G401 (cell line): Measurements from ENCODE around the gene MMAA. TPM values are rescaled to one million over a fixed set of nuclear protein-coding genes. Genes with fewer than 3 reads are reported as not detected.
"Not testable (repeated sequence)": the region's sequence is repeated elsewhere in the genome, so short reads cannot be mapped to it uniquely, and the experiment has no call there.

Source experiments
- DNase-seq: peaks from one replicate; pipeline ENCODE4 v3.0.0-alpha.2; 2015; ENCODE audit warnings: low spot score
- in situ Hi-C: cut with HindIII; loops from 2 replicates; pipeline ENCODE4 v1.10.0; 2016; ENCODE audit warnings: low sequenced_read_pairs, mixed read lengths
- total RNA-seq: library from RNA; depleted of rRNA; stranded (reverse); fragments of >200 nt; shearing (Covaris generic); gene quantifications from 2 replicates; pipeline ENCODE4 v1.2.3, GENCODE V29; 2014

Gene MMAA
- total RNA-seq, 1 experiment from 2014 or later = 0.95 TPM

DNA sequence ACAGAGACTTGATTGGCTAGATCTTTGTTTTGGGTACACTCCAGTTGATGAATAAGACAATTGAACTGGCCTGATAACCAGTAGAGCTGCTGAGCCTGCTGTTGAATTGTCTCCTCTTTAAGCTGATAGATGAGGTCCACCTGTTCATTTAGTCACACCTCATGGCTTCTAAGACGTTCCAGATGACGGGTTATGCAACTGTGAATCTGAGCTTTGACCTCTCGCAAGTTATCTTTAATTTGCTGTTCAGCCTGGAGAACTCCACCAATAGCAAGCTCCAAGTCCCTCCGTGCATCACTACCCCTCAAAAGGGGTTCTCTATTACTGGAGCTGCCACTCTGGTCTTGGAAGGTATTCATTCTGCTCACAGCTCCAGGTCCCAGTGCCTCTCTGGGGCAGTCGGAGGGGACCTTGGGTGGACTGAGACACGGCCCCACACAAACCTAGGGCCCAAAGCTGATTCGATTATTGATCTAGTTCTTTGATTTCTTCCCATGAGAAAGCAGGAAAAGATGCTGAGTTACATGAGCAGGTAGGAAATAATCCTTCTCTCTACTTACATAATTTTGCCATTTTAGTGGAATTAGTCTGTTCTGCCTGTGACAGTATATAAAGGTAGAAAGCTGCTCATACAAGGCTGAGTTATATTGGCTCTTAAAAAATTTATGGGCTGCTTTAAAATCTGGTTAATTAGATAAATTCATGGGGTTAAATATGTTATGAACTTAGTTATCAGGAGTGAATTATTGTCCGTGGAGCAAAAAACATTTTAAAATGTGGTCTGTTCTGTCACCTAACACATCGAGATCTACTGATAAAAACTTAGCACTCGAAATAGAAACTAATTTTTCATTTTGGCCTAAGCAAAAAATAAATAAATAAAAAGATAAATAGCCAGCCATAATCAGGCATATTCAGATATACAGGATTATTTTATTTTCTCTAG is 6.8 kb downstream of the MMAA start:
- in situ Hi-C loops = no loop called here
- DNase-seq = no peak

- in situ Hi-C loops = no loop called here
Observed at GRCh38 chr4:145626623-145626982, 7.4 kb downstream of the MMAA start.

GRCh38 chr4:145635117-145635516 is 15.9 kb downstream of the MMAA start:
- in situ Hi-C loops = no loop called here
- DNase-seq = no peak

More at GRCh38 chr4:145626623-145626982, 7.4 kb downstream of the MMAA start:
- DNase-seq = no peak

DNA sequence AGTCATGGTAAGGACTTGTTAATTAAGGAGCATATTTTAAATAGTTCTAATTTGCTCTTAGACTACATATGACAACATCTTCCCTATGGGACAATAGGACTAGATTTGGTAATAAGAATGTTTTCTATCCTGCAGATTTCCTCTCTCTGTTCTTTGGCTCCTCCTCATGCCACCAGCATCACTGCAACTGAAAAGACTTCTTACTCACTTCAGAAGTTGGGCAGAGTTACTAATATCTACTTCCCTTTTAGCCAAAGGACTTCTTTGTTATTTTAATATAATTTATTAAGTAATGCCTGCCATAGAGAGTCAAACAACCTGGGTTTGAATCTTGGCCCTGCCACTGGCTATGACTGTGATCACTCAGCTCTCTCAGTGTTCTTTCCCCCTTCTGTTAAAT is 16.4 kb downstream of the MMAA start:
- DNase-seq = no peak
- in situ Hi-C loops = no loop called here

GRCh38 chr4:145639186-145639698 is 20.1 kb downstream of the MMAA start:
- in situ Hi-C loops = no loop called here
- DNase-seq = no peak

DNA sequence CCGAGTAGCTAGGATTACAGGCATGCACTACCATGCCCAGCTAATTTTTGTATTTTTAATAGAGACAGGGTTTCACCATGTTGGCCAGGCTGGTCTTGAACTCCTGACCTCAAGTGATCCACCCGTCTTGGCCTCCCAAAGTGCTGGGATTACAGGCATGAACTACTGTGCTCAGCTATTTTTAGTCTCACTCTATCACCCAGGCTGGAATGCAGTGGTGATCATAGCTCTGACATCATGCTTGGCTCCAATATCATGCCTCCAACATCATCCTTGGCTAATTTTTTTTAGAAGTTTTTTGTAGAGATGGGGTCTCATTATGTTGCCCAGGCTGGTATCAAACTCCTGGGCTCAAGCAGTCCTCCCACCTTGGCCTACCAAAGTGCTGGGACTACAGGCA is 21.1 kb downstream of the MMAA start:
- DNase-seq, in situ Hi-C loops: not testable (repeated sequence)

GRCh38 chr4:145643295-145643694 is 24.1 kb downstream of the MMAA start:
- DNase-seq = no peak
- in situ Hi-C loops = no loop called here

DNA sequence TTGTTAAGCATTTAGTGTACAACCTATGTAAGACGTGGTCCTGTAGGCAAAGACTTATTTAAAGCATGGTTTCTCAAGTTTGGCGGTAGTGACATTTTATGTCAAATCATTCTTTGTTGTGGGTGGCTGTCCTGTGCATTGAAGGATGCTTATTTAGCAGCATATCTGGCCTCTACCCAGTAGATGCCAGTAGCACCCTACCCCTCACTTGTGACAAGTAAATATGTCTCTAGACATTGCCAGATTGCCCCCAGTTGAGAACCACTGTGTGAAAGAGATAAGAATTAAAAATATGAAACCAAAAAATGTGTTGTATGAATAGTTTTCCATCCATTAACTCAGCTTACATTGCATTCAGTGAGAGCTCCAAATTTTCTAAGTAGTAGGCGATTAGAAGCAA is 25.5 kb downstream of the MMAA start:
- in situ Hi-C loops = no loop called here
- DNase-seq = peak; percentile 18

DNA sequence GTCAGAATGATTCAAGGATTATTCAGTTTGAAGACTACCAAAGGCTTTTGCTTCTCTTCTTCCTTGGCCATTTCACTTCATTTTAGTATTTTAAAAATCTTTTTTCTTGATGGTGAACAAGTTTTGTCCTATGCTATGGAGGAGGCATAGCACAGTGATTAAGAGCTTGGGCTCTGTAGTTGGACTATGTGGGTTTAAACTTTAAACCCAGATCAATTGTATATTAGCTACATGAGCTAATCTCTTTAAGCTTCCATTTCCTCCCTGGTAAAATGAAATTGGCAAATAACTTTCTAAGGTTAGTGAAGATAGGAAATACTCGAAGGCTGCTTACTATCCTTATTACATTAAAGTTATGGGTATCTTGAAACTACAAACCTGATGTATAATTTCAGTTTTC is 37.0 kb downstream of the MMAA start:
- in situ Hi-C loops = no loop called here
- no peak for DNase-seq

- in situ Hi-C loops = no loop called here
- DNase-seq = no peak
Observed at GRCh38 chr4:145660064-145660463, 40.9 kb downstream of the MMAA start.

DNA sequence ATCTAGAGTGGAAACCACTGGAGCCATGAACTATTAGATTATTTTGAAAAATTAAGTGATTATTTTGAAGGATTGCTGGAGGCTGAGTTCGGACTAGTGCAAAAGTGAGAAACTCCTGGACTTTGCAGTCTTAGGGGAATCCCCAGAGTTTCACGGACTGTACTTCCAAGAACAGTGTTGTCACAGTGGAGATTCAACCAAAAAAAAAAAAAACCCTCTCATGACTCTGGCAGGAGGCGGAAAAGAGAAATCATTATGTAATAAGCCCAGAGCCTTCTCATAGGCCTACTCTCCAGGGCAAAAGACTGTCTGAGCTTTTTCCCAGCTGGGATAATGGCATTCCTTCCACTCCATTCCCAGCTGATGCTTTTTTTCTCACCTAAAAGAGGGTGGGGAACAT is 44.0 kb downstream of the MMAA start:
- no peak for DNase-seq
- in situ Hi-C loops = no loop called here

GRCh38 chr4:145665773-145666172 is 46.6 kb downstream of the MMAA start:
- in situ Hi-C loops = no loop called here
- DNase-seq = no peak

DNA sequence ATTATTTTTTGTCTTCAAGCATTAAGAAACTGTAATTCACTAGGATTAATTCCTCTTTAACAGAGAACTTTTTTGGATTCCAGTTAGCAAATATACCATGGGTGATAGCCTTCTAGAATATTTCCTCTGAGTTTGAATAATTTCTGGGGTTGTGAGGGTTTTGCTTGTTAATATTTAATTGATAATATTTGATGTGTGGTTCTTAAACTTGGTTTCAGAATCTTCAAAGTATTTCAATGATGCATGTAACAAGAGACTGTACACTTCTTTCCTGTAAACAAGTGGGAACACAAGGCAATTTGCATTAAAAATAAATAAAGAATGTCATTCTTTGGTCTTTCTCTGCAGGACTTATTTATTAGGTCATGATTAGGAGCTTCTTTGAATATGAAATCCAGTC is 51.2 kb downstream of the MMAA start:
- no peak for DNase-seq
- in situ Hi-C loops = no loop called here

GRCh38 chr4:145679520-145679919 is 60.3 kb downstream of the MMAA start:
- DNase-seq = no peak

GRCh38 chr4:145679991-145680455 is 60.8 kb downstream of the MMAA start, which contains the start of gene C4orf51:
Gene C4orf51, plus strand, starts transcription at chr4:145680146. Its CDS starts 58 bp downstream, at chr4:145680204.
- in situ Hi-C loops = no loop called here
- no peak for DNase-seq

More at GRCh38 chr4:145679520-145679919, 60.3 kb downstream of the MMAA start:
- in situ Hi-C loops = no loop called here

GRCh38 chr4:145680902-145681301 is 61.7 kb downstream of the MMAA start:
- no peak for DNase-seq
- in situ Hi-C loops = no loop called here

- in situ Hi-C loops = no loop called here
- DNase-seq = no peak
Observed at GRCh38 chr4:145681518-145681917, 62.3 kb downstream of the MMAA start.

DNA sequence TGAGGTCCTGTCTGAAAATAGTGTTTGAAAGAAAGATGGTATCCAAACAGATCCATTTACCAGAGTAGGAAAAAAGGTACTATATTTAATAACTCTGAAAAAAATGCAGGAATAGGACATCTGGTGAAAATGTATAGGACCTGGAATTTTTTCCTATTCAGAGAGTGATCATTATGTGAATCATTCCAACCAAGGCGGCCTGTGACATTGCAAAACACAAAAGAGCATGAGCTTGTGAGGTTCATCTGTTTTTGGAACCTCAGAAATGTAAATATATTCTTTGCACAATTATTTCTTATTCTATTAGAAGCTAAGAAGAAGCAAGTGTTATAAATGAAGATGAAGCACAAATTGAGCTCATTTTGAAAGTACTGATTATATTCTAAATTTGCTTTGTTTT is 62.8 kb downstream of the MMAA start:
- in situ Hi-C loops = no loop called here
- no peak for DNase-seq

DNA sequence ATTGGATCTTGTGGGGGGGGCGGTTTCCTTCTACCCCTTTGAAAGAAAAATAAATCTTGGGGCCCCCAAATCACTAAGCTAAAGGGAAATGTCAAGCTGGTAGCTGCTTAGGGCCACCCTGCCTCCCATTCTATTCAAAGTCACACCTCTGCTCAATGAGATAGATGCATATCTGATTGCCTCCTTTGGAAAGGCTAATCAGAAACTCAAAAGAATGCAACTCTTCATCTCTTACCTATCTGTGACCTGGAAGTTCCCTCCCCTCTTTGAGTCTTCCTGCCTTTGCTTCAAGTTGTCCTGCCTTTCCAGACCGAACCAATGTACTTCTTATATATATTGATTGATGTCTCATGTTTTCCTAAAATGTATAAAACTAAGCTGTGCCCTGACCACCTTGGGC is 67.8 kb downstream of the MMAA start:
- in situ Hi-C loops = no loop called here
- DNase-seq = no peak

DNA sequence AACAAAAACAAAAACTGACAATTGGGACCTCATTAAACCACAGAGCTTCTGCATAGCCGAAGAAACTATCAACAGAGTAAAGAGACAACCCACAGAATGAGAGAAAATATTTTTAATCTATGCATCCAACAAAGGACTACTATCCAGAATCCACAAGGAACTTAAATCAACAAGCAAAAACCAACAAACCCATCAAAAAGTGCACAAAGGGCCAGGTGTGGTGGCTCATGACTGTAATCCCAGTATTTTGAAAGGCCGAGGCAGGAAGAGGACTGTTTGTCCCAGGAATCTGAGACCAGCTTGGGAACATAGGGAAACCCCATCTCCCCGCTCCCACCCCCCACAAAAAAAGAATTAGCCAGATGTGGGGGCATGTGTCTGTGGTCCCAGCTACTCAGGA is 71.4 kb downstream of the MMAA start:
- in situ Hi-C loops = no loop called here
- DNase-seq = no peak

DNA sequence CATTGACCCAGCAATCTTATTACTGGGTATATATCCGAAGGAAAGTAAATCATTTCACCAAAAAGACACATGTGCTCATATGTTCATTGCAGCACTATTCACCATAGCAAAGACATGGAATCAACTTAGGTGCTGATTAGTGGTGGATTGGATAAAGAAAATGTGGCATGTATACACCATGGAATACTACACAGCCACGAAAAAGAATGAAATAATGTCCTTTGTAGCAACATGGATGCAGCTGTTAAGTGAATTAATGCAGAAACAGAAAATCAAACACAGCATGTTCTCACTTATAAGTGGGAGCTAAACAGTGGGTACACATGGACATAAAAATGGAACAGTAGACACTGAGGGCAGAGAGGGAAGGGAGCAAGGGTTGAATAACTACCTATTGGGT is 72.2 kb downstream of the MMAA start:
- in situ Hi-C loops, DNase-seq: not testable (repeated sequence)
